Inferior parietal cortex (tissue), 1 donor: Measurements from ENCODE around the gene SERPINA4.
"Not testable (repeated sequence)": the region's sequence is repeated elsewhere in the genome, so short reads cannot be mapped to it uniquely, and the experiment has no call there.

ENCODE experiments used
- DNase-seq: peaks from one replicate; pipeline ENCODE4 v3.0.0-alpha.2; 2016; ENCODE audit errors: extremely low spot score

Gene SERPINA4

DNA sequence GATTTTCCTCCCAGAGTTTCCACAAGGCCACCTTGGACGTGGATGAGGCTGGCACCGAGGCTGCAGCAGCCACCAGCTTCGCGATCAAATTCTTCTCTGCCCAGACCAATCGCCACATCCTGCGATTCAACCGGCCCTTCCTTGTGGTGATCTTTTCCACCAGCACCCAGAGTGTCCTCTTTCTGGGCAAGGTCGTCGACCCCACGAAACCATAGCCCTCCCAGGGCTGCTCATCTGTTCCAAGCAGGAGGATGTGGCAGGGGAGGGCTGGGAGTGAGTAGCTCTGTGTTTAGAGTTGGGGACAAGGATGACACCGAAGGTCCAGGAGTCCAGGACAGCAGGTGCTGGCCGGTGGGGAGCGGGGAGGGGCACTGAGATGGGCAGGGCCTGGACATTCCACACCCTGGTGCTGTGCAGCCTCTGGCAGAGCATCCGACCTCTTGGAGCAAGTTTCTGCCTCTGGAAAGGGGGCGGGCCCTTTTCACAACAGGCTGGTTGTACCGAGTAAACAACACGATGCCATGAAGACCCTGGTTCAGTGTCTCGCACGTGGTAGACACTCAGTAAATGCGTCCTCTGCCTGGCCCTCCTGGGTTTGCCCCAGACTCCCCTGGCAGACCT is 8.2 kb downstream of the SERPINA4 start:
- no peak for DNase-seq

DNA sequence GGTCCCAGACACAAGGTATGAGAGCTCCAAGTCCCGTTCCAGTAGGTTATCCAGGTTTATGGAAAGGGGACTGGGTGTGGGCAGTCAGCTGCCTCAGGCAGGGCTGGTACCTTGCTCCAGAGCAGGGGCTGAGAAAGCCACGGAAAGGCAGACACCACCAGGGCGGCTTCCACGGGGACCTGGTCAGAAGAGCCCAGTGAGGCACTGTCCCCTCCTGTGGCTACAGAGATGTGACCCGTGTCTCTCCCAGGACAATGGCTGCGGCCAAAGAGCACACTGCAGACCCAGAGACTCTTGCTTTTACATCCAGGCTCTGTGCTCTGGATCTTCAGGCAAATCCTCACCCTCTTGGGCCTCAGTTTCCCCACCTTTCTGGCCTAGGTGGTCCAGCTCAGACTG is 8.8 kb downstream of the SERPINA4 start:
- DNase-seq, result no peak

DNA sequence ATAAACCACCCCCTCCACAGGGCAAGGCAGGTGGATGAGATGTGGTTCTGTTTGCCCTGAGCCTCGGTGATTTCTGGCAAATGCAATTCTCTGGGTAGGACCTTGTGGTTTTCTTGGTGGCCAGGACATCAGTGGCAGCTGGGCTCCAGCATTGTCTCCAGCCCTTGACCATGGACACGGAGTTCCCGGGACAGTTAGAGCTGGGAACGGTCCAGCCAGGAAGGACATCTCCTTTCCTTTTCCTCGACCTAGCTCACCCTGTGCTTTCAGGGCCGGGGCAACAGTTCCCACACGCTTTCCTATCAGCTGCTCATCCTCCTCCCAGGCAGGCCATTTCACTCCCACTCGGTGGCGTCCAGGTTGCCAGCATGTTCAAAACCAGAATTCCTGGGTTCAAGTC is 9.2 kb downstream of the SERPINA4 start:
- DNase-seq, result no peak

DNA sequence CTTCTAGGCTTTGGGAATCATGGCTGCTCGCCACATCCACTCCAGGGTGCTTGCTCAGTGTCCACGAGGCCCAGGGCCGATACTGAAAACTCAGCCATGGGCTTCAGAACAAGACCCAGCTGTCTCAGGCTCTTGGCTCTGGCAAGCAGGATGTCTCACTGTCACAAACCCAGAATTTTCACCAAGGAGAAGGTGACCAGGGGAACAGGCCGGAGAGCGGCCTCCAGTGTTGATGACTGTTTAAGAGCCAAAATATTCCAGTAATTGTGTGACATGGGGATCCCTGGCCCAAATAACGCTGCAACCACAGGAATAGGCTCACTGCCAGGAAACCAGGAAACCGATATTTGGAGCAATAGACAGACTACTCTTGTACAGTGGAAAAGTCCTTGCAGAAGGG is 10.2 kb downstream of the SERPINA4 start:
- no peak for DNase-seq

DNA sequence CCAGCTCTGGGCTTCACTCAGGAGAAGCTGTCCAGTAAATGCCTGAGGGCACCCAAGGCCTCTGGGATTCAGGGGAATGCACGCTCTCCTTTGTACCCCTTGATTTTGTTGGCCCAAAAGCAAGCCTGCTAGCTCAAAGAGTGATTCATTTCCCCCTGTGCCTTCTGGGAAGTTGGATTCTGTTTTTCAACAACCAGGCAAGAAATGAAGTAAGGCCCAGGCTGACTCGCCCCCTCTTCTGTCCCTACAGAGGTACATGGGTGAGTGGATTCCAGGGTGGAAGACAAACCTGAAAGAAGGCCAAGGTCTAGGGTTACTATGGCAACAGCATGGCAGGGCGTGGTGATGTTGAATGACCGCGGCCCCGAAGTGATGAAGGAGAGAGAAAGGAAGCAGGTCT is 10.7 kb downstream of the SERPINA4 start:
- no peak for DNase-seq

DNA sequence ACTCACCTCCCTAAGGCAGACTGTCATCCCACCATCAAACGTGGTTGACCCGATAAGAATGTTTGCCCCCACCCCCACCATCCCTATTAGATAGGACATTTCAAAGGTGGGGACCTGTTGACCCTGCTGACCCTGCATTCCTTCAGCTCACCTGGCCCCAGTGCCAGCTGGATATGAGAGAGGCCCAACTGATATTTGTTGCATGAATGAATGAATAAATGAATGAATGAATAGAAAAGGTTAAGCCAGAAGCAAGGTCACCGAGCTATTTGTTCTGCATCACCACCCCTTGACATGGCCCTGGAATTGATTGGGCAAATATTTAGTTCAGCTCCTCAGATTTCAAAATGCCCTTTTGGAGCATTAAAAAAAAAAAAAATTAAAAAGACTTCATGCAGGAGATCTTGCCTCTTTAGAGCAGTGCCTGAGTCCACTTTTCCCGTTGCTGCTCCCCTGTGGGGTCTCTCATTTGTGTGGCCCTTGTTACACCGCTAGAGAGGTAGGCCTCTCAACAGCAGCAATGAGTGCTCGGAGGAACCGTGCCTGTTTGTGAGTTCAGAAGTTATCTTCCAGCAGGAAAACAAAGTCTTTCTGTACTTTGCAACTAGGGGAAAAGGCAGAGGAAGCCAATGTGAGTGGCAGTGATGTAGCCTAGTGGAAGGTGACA is 11.5 kb downstream of the SERPINA4 start:
- DNase-seq, result no peak

DNA sequence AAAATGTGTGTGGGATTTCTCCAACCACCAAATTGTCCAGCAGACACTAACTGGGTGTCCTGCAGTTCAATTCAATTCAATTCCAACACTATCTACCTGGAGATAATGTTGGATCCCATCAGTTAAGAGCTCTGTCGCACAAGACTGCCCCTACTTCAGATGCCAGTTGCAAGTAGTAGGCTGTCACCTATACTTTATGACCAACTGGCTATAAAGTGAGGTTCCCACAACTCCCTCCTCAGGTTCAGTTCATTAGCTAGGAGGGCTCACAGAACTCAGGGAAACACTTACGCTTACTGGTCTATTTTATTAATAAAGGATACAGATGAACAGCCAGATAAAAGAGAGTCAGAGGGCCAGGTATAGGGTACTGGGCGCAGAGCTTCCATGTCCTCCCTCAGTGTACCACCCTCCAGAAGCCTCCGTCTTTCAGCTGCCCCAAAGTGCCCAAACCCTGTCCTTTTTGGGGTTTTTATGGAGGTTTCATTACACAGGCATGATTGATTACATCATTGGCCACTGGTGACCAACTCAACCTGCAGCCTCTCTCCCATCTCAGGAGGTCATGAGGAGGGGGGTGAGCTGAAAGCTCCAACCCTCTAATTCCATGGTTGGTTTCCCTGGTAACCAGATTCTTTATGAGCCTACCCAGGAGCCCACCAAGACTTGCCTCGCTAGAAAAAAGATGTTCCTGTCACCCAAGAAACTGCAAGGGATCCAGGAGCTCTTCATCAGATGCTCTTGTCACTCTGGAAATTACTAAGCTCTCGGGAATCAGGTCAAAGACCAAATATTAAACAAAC is 12.4 kb downstream of the SERPINA4 start:
- no peak for DNase-seq

DNA sequence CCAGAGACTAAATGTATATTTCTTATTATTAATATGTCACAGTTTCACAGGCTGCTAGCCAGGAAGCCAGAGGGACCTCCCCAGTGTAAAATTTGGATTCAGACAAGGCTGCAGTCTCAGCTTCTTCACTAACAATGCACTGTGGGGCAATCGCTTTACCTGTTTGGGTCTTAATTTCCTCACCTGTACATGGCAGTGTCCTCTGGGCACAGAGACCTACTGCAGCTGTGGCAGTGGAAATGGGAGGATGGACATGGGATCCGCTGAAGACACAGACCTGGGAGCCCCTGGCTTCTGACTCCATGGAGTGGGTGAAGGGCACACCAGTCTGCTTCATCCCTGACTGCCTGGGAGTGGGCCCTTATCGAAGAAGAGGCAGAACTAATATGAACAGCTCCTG is 13.1 kb downstream of the SERPINA4 start:
- DNase-seq, result no peak

DNA sequence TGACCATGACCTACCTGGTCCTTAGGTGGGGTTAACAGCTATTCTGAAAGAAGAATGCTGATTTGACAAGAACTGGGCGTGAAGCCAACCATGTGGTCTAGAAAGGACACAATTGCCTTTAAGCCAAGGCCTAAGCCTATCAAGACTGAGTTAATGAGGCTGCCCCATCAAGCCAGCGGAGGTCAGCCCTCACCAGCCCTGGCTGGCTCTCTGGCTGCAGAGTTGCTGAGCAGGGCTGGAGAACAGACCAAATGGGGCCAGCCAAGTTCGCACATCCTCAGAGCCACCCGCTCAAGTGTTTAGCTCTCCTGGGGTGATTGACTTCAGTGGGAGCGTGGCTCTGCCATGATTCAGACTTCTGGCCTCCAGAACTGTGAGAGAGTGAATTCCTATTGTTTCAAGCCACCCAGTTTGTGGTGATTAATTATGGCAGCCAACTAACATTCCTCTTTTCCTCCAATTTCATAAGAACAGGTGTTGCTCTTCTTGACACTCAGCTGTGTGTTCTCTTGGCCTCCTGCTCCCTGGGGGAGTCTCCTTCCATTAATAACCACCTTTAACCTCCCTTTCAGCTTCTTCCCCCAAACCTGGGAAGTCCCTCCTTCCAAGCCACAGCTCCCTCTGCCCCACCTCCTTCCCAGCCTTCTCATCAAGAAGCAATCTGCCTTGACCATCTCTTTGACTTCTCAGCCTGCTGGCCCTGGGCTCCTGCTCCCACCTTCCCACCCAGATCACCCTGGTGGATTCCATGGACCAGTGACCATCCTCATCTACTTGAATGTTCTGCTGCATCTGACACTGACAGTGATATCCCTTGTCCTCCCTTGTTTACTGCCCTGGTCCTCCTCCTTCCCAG is 14.7 kb downstream of the SERPINA4 start:
- DNase-seq, result no peak

DNA sequence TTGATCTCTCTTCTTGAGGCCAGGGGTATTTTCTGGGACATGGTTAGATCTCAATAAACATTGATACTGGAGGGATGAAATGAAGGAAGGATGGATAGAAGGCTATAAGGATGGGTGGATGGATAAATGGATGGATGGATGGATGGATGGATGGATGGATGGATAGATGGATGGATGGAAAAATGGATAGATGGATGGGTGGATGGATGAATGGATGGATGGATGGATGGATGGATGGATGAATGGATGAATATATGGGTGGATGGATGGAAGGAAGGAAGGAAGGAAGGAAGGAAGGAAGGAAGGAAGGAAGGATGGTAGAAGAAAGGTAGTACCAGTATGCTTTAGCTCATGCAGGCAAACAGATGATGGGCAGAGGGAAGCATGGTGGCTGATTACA is 16.2 kb downstream of the SERPINA4 start:
- DNase-seq, result not testable (repeated sequence)

DNA sequence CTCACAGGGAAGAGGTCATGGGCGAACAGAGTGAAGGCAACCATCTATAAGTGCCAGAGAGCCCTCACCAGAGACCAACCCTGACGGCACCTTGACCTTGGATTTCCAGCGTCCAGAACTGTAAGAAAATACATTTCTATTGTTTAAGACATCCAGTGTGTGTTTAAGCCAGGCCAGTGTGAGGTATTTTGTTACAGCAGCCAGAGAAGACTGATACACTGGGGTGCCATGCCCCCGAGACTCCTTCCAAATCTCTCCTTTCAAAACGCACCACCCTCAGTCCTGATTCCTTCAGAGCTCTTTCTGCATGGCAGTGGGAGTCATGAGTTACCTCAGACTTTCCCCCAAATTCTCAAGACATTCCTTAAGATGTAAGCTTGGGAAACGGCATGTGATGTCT is 17.5 kb downstream of the SERPINA4 start:
- DNase-seq, result no peak

DNA sequence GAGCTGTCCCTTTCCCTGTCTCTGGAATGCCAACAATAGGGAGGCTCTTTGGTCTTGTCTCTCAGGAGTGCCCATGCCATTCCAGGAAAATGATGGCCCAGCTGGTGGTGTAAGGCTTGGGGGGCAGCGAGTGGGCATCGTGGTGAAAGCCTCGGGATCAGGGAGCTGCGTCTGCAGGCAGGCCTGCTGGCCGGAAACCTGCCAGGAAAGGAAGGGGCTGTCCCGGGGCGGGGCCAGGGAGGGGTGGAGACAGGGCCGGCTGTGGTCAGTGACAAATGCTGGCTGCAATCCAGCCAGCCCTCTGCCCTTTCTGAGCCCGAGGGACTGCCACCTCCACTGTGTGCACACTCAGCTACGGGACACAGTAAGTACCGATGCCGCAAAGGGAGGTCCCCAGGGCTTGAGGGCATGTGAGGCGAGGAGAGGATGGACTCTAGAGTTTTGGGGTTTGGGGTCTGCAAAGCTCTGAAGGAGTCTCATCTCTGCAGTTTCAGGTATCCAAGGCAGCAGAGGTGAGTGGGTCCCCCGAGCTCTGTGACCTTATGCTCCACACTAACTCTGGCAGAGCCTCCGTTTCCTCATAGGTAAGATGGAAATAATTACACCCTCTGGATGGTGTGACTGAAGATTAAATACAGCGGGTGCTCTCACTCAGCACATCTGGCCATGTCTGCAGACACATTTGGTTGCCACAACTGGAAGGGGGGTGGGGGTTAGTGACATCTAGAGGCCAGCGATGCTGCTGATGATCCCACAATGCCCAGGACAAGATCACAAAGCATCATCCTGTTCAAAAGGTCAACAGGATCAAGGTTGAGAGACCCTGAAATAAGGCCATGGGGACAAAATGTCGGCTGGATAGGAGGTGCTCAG is 20.1 kb downstream of the SERPINA4 start, which contains the start of gene SERPINA5:
SERPINA5 (plus strand) TSS at position 300 of the 873 bp plus-strand sequence. CDS start 5,937 bp downstream, outside the sequence.
- no peak for DNase-seq

DNA sequence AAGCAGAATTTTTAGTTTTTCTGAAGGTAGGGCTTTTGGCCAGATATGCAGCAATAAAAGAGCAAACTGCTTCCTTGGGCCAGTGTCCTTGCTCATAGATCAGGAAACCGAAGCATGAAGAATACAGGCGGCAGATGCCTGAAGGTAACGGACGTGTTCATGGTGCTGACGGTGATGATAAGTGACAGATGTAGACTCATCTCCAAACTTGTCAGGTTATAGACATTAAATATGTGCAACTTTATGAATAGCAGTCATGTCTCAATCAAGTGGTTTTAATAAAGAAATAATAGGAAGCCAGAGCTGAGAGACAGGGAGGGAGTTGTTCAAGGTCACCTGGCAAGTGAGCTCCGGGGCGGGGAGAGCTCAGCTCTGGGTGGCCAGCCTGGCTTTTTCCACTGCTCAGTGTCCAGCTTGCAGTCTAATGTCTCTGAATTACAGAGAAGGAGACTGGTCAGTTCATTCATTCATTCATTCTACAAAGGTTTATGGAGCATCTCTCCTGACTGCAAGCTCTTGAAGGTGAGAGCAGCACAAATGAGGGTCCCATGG is 21.0 kb downstream of the SERPINA4 start:
- no peak for DNase-seq

DNA sequence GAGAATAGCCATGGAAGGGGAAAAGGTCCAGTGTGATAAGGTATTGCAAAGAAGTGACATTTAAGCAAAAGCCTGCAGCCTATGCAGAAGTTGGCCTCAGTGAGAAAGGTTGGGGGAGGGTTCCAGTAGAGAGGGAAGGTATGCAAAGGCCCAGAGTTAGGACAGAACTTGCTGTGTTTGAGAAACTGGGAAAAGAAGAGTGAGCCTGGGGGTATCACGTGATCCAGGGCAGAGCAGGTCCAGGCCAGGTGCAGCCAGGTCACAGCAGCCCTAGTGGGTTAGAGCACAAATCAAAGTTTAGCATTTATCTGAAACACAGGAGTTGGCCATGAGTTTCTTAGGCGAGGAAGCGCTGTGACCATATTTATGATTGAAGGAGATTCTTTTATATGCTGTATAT is 21.6 kb downstream of the SERPINA4 start:
- DNase-seq, result no peak

DNA sequence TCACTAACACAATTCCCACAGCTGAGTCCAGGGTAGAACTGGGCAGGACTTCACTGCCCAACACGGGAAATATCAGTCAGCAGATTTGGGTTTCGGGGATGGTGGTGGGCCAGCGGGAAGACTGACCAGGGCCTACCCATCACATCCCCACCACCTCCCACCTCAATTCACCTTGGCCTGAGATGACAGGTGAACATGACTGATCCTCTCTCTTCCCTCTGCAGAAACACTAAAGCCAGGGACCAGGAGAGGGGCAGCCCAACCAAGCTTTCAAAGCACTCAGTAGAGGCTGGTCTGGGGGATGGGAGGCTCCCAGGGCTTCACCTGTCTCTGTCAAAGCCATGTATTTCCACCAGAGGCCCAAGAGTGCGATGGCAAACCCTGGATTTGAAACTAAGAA is 22.3 kb downstream of the SERPINA4 start:
- DNase-seq, result no peak

DNA sequence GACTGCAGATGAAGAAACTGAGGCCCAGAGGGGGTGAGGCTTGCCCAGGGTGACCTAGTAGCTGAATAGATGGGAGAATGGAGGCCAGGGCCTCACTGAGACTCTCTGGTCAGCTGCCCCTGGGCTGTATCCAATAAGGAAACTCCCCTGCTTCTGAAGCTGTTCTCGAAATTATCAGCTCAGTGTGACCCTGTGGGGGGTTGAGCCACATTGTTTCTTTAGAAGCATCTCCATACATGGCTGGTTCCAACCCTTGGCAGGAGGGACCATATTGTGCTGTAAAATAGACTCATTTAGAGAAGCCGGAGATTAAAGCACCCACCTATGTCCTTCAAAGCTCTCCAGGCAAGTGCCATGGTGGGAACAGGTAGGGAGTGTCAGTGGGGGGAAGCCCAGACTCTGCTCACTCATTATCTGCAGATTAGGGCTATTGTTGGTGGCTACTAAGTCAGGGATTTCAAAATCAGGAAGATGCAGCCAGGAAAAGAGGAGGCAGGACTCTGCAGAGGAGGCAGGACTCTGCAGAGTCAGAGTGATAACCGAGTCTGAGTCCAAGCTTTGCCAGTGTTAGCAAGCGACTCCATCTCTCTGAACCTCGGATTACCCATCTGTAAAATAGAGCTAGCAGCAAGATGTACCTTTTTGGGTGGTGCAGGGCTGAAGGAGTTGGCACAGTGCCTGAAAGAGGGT is 23.5 kb downstream of the SERPINA4 start:
- no peak for DNase-seq

DNA sequence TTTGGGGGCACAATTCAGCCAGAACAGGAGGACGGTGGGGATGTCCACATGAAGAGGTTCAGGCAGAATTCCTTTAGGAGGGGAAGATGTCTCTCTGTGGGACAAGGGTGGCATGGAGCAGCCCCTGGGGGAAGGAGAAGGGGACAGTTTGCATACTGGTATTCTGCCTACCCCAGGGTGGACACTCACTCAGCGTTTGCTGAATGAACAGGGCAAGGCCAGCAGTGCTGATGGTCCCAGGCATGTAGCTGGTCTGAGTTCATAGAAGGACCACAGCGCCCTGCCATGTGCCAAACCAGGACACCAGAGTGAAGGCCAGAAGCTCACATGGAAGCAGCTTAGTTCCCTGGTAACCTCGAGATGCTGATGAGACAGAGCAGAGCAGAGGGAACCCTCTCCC is 25.4 kb downstream of the SERPINA4 start:
- DNase-seq, result no peak

DNA sequence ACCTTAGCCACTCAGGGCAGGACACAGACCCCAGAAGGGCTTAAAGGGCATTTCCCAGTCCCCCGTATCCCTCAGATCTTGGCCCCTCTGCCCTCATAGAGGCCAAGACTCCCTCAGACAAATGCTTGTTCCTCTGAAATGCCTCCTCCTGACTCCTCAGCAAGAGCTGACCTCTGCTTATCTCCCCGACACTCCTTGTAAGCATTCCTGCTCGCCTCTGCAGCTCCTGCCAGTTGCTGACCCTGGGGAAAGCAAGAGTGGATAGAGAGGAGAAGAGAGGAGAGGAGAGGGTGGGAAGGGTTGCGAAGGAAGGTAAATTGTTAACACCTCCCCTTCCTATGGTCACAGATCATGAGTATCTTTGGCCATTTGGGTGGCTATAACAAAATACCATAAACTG is 27.1 kb downstream of the SERPINA4 start:
- no peak for DNase-seq

DNA sequence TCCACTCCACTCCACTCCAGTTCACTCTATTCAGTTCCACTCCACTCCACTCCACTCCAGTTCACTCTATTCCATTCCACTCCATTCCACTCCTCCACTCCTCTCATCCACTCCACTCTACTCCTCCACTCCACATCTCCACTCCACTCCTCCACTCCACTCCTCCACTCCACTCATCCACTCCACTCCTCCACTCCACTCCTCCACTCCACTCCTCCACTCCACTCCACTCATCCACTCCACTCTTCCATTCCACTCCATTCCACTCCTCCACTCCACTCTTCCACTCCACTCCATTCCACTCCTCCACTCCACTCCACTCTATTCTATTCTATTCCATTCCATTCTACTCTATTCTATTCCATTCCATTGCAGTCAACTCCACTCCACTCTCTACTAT is 29.8 kb downstream of the SERPINA4 start:
- DNase-seq, result no peak

DNA sequence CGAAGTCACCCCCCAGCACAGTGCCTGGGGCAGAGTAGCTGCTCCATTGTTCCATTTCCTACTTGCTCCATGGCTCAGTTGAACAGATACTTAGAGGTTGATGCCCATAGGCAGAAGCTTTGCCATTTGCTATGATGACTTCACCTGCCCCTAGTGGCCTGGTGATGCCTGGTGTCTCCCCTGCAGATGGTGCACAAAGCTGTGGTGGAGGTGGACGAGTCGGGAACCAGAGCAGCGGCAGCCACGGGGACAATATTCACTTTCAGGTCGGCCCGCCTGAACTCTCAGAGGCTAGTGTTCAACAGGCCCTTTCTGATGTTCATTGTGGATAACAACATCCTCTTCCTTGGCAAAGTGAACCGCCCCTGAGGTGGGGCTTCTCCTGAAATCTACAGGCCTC is 30.6 kb downstream of the SERPINA4 start:
- DNase-seq, result no peak
